Glutamatergic neuron (in vitro differentiated cells): Measurements from ENCODE around the gene PRMT3. TPM values are rescaled to one million over a fixed set of nuclear protein-coding genes. Genes with fewer than 3 reads are reported as not detected.

Experiments
- DNase-seq: peaks from one replicate; pipeline ENCODE4 v3.0.0; 2022
- H3K27ac Mint-ChIP-seq: one replicate; pipeline ENCODE4 v1.8.0; 2020; ENCODE audit warnings: mild to moderate bottlenecking, mixed read lengths, inconsistent platforms; ENCODE audit not compliant: unreplicated experiment
- H3K27me3 Mint-ChIP-seq: one replicate; pipeline ENCODE4 v1.8.0; 2020; ENCODE audit warnings: mild to moderate bottlenecking, moderate library complexity, mixed read lengths, inconsistent platforms; ENCODE audit not compliant: unreplicated experiment
- H3K36me3 Mint-ChIP-seq: one replicate; pipeline ENCODE4 v1.8.0; 2020; ENCODE audit warnings: mild to moderate bottlenecking, mixed read lengths, inconsistent platforms; ENCODE audit not compliant: unreplicated experiment
- H3K4me1 Mint-ChIP-seq: one replicate; pipeline ENCODE4 v1.8.0; 2020; ENCODE audit warnings: mild to moderate bottlenecking, low read depth, mixed read lengths, inconsistent platforms; ENCODE audit not compliant: unreplicated experiment
- H3K4me3 Mint-ChIP-seq: one replicate; pipeline ENCODE4 v1.8.0; 2020; ENCODE audit warnings: mild to moderate bottlenecking, mixed read lengths, inconsistent platforms; ENCODE audit not compliant: unreplicated experiment
- H3K9me3 Mint-ChIP-seq: one replicate; pipeline ENCODE4 v1.8.0; 2020; ENCODE audit warnings: mild to moderate bottlenecking, moderate library complexity, mixed read lengths, inconsistent platforms; ENCODE audit not compliant: unreplicated experiment
- CTCF ChIP-seq: fragments of 200-600 bp; sonication (generic); IDR thresholded peaks from one replicate; pipeline ENCODE4 v1.5.0; 2021; ENCODE audit not compliant: partially characterized antibody, unreplicated experiment
- total RNA-seq: library from RNA; stranded (reverse); fragmentation: NEBNext Ultra II Directional; extraction: Animal tissue kit (Norgen Biotek cat#: 25700); gene quantifications from one replicate; pipeline ENCODE4 v1.2.1, GENCODE V29; 2021; ENCODE audit not compliant: unreplicated experiment

Gene PRMT3
- total RNA-seq, 1 donor from 2014 or later, result 11.2 TPM

- H3K4me3 Mint-ChIP-seq, result no peak overlapping the region
- H3K4me1 Mint-ChIP-seq, result peaks cover 11% of the 10 kb centered on the region
- H3K36me3 Mint-ChIP-seq, result no peaks in the 10 kb centered on the region
- no peak overlapping the region for H3K27ac Mint-ChIP-seq
- no peaks in the 10 kb centered on the region for H3K9me3 Mint-ChIP-seq
- TF ChIP-seq CTCF, result no peak
- no peak for DNase-seq
- peaks cover 4% of the 10 kb centered on the region for H3K27me3 Mint-ChIP-seq
Measured at GRCh38 chr11:20368438-20368837, 19.1 kb upstream of the PRMT3 start.

- DNase-seq, result no peak
- Mint-ChIP-seq H3K36me3 (no peaks in the 10 kb centered on the region), H3K27ac (no peak overlapping the region), H3K4me3 (no peak overlapping the region), H3K9me3 (no peaks in the 10 kb centered on the region), H3K4me1 (peaks cover 3% of the 10 kb centered on the region), H3K27me3 (no peaks in the 10 kb centered on the region)
- TF ChIP-seq CTCF, result no peak
Measured at GRCh38 chr11:20369826-20370225, 17.7 kb upstream of the PRMT3 start.

- Mint-ChIP-seq H3K36me3 (no peaks in the 10 kb centered on the region), H3K27me3 (peaks cover 1% of the 10 kb centered on the region), H3K9me3 (no peaks in the 10 kb centered on the region), H3K4me3 (no peak overlapping the region), H3K27ac (no peak overlapping the region), H3K4me1 (peaks cover 3% of the 10 kb centered on the region)
- no peak for DNase-seq
- no peak for TF ChIP-seq CTCF
Measured at GRCh38 chr11:20372081-20372626, 15.4 kb upstream of the PRMT3 start.

- no peak for TF ChIP-seq CTCF
- Mint-ChIP-seq H3K4me3 (no peak overlapping the region), H3K9me3 (no peaks in the 10 kb centered on the region), H3K36me3 (no peaks in the 10 kb centered on the region), H3K27me3 (peaks cover 1% of the 10 kb centered on the region), H3K27ac (no peak overlapping the region), H3K4me1 (peaks cover 3% of the 10 kb centered on the region)
- no peak for DNase-seq
Measured at GRCh38 chr11:20373147-20373546, 14.4 kb upstream of the PRMT3 start.

GRCh38 chr11:20373568-20374209 is 13.8 kb upstream of the PRMT3 start:
- no peak overlapping the region for H3K4me3 Mint-ChIP-seq
- peaks cover 1% of the 10 kb centered on the region for H3K27me3 Mint-ChIP-seq
- no peak for DNase-seq
- no peaks in the 10 kb centered on the region for H3K36me3 Mint-ChIP-seq
- TF ChIP-seq CTCF, result no peak
- H3K4me1 Mint-ChIP-seq, result no peaks in the 10 kb centered on the region
- H3K9me3 Mint-ChIP-seq, result no peaks in the 10 kb centered on the region
- H3K27ac Mint-ChIP-seq, result no peak overlapping the region
